ENCODE results near the gene DIAPH1.

The DIAPH1 gene

GRCh38 chr5:141517312-141517711 lies 101.5 kb downstream of the DIAPH1 start:
- no peak for DNase-seq

DNA sequence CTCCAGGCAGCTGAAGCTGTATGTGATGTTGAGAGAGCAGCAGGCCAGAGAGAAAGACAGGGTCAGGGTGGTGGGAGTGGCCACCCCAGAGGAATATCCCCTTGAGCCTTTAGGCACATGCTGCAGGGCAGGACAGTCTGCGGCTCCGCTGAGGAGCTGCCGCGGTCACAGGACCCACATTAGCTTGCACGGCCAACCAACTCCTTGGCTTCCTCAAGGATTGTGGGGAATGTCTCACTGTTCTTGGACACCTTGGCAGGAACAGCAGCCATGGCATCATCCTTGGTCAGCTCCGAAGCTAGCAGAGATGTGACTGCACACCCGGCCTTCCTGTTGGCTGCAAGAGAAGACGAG lies 102.2 kb downstream of the DIAPH1 start:
- DNase-seq = no peak

DNA sequence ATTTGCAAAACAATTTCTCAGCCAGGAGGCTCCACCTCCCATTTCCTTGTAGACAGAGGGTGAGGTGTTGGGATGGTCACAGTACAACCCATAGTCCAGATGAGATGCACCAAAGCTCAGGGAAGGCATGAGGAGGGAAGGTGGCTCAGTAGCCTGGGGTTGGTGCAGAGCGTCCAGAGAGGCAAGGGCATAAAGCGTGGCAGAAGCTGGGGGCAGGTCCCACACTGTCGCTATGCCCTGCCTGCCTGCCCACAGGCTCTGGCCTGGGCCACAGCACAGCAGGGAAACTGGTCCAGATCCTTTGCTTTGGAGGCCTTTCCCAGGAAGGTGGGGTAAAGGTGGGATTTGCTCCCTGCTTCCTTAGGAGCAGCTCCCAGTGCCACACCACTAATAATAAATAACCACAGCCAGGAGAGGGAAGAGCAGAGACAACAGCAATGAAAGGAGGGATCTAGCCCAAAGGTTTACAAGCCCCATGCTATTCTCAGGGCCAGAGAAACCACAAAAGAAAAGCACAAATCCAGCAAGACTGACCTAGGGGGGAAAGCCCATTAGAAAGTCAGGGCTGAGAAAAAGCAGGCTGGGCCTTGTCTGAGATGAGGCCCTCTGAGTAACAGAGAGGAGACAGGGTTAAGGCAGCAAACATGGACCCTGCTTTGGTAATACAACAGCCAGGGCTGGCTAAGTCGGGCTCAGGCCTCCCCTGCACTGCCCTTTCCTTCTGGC lies 102.7 kb downstream of the DIAPH1 start:
- no peak for DNase-seq

DNA sequence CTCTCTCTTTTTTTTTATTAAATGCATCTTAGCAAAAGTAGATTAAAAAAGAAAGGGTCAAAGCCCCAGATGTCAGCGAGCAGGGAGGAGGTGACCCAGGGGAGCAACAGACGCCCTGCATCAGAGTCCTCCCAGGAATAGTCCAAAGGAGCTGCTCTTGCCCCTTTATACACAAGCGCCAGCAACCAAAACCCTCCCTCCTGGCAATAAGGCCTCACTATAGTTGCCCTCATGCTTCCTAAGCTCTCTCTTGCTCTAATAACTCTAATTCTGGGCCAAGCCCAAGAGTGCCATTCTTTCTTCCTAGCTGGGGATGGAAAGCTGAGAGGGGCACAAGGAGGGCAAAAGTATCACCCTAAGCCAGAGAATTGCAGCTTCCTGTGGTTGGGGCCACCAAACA lies 103.7 kb downstream of the DIAPH1 start:
- DNase-seq = no peak

DNA sequence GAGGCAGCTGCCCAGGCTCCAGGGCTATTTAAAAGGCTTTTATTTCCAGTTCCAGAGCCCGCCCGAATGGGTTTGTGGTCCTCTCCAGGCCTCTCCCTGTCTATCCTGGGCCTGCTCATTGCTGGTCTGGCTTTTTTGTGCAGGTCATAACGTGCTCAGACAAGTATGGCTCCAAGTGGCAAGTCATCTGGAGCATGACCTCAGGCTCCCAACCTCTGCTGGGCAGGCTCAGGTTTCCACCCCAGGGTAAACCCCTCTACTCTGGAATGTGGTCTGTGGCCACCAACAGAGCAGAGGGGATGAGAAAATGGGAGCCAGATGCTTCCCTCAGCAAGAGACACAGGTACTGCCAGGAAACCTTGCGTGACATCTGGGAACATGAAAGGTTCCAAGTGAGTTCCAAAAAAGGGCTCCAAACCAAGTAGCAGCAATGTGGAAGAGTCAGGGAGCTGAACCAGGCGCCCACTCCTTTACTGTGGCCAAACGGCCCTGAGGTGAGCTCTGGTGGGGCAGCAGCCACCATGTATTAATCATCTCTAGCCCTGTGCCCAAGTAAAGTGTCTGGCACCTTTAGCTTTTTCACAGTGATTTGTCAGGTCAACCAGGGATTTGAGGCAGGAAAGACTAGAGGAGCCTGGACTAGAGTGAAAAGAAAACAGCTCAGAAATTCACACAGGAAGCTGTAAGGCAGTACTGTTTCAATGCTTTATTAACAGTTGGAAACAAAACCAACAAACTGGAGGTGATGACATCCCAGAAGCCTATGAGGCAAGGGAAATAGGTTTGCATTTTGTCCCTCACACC lies 104.3 kb downstream of the DIAPH1 start:
- DNase-seq = no peak

GRCh38 chr5:141513627-141514329 lies 105.0 kb downstream of the DIAPH1 start:
- DNase-seq = no peak

- DNase-seq = no peak
Measured at GRCh38 chr5:141512911-141513626, 105.7 kb downstream of the DIAPH1 start.

DNA sequence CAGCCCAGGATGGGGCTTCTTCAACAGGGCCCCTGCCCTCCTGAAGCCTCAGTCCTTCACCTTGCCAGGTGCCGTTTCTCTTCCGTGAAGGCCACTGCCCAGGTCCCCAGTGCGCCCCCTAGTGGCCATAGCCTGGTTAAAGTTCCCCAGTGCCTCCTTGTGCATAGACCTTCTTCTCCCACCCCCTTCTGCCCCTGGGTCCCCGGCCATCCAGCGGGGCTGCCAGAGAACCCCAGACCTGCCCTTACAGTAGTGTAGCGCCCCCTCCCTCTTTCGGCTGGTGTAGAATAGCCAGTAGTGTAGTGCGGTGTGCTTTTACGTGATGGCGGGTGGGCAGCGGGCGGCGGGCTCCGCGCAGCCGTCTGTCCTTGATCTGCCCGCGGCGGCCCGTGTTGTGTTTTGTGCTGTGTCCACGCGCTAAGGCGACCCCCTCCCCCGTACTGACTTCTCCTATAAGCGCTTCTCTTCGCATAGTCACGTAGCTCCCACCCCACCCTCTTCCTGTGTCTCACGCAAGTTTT lies 106.3 kb downstream of the DIAPH1 start:
- peak; percentile 85 for DNase-seq

DNA sequence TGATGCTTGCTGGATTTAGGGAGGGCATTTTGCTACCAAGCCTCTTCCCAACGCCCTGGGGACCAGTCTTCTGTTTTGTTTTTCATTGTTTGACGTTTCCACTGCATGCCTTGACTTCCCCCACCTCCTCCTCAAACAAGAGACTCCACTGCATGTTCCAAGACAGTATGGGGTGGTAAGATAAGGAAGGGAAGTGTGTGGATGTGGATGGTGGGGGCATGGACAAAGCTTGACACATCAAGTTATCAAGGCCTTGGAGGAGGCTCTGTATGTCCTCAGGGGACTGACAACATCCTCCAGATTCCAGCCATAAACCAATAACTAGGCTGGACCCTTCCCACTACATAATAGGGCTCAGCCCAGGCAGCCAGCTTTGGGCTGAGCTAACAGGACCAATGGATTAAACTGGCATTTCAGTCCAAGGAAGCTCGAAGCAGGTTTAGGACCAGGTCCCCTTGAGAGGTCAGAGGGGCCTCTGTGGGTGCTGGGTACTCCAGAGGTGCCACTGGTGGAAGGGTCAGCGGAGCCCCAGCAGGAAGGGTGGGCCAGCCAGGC lies 107.0 kb downstream of the DIAPH1 start:
- DNase-seq = no peak

- DNase-seq = no peak
Measured at GRCh38 chr5:141510850-141511601, 107.8 kb downstream of the DIAPH1 start.

GRCh38 chr5:141510160-141510559 lies 108.6 kb downstream of the DIAPH1 start:
- no peak for DNase-seq

- no peak for DNase-seq
Measured at GRCh38 chr5:141508798-141509611, 109.8 kb downstream of the DIAPH1 start.

DNA sequence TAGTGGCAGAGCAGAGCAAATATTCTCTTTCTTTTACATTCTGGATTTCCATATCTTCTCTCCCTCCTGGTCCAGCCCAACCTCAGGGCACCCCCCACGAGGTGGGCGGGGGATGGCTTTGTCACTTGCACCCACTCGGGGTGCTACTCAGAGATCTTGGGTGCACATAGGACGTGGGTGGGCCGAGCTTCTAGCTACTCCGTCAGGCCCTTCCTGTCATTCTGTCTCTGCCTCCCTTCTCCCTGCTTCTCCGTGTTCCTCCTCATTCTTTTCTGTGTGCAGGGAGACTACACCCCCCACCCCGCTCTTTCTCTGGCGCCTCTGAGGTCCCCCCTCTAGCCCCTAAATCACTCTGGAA lies 110.4 kb downstream of the DIAPH1 start:
- DNase-seq = no peak

DNA sequence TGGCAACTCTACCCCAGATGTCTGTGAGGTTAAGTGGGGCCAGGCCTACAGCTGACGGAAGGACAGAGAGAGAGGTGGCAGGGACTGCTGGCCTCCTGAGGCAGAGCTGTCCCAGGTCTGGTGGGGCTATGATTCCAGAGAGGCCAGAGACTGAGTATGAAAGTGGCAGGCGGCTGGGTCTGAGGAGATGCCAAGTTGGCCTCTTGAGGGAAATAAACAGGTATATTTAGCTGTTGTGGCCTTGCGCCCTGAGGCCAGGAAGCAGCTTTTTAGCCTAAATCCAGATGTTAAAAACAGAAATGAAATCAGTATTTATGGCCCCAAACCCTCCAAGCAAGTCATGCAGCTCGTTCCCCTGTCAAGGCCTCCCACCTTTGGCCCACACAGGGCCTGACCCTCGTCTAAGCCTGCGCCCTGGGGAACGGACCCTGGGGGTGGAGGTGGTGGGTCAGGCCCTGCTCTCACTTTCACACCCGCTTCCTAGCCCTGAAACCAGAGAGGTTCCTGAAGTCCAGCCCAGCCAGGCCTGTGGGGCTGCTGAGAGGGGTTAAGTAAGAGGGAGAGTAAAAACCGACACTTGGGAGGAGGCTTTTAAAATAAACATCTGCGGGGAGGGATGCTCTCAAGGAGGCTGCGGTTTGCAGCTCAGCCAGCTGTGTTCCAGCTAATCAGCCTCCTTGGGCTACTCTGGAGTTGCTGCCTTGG lies 111.3 kb downstream of the DIAPH1 start:
- no peak for DNase-seq

DNA sequence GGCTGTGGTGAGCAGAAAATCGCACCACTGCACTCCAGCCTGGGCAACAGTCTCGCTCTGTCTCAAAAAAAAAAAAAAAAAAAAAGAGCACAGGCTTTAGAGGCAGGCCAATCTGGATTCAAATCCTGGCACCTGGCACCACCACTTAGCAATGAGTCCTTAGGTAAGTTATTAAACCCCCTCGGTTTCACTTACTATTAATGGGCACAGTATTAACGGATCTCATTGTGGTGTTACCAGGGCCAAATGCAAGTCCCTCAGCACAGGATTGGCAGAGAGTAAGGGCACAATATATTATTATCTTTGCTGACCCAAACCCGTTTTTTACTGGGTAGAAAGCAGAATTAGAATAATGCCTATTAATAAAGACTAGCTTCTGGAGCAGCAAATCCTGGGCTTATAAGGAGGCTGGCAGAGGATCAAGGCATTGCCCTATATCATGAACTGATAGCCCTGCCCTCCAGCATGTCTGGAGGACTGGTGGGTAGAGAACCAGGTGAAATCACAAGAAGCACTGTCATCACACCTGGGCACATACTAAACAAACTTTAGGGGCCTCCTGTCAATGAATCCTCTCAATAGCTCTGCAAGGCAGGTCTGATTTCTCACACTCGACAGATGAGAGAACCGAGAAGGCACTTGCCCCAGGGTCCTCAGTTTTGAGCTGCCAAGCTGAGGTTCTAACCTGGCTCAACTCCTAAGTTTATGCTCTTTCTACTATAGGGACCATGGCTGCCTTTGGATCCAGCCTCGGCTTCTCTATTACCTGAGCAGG lies 112.2 kb downstream of the DIAPH1 start:
- no peak for DNase-seq

GRCh38 chr5:141504216-141504615 lies 114.6 kb downstream of the DIAPH1 start:
- DNase-seq = no peak

DNA sequence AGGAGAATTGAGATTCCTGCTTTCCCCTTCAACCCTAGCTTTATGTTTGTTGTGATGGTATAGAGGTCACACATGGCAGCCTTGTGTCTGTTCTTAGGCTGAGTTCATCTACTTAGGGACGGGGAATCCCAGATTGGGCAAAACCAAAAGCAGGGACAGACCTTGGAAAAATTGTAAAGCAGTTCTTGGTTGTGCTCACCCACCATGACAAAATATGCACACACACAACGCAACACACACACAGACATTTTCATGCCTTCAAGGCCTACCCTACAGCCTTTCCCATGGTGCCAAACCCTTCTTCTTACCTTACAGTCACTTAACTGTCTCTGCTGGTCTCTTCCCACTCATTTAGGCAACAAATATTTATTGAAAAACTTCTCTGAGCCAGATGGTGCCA lies 115.1 kb downstream of the DIAPH1 start:
- no peak for DNase-seq

DNA sequence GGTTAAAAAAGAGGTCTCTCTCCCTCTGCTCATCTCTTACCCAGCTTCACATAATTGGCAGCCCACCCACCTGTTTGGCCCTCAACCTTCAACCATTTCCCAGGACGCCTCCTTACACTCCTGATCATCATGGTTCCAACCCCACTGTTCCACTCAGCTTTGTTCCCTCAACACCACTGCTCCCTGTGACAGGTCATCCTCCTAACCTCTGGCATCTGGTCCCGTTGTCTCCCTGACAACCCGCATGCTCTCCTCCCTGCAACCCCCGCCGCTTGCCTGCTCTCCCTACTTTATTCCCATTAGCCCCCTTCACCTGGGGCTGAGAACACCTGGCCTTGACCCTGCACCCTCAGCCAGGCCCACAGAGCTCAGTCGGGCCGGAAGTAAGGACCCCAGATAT lies 117.0 kb downstream of the DIAPH1 start:
- no peak for DNase-seq

GRCh38 chr5:141496038-141496437 lies 122.8 kb downstream of the DIAPH1 start:
- no peak for DNase-seq

- no peak for DNase-seq
Measured at GRCh38 chr5:141495453-141495811, 123.4 kb downstream of the DIAPH1 start.

All from activated gamma-delta T cell treated with Interleukin-2 at 50 U/mL for 16 hours (primary cell).